Ascending aorta (tissue), 2 donors: Measurements from ENCODE around the gene EIPR1. TPM values are rescaled to one million over a fixed set of nuclear protein-coding genes. Genes with fewer than 3 reads are reported as not detected.

Experiments
- DNase-seq, 2 donors: peaks; one replicate each; pipeline ENCODE4 v3.0.0-alpha.2; 2019; ENCODE audit warnings: low spot score in 2 of 2
- H3K27ac ChIP-seq, 2 donors: fragments of 200-600 bp; sonication (generic); one replicate each; pipeline ENCODE4 v1.5.1; 2016 to 2017; ENCODE audit warnings: mild to moderate bottlenecking in 1 of 2
- H3K27me3 ChIP-seq: fragments of 200-600 bp; sonication (generic); one replicate; pipeline ENCODE4 v1.5.1; 2017
- H3K36me3 ChIP-seq, 2 donors: fragments of 200-600 bp; sonication (generic); one replicate each; pipeline ENCODE4 v1.5.1; 2016
- H3K4me1 ChIP-seq, 2 donors: fragments of 200-600 bp; sonication (generic); one replicate each; pipeline ENCODE4 v1.5.1; 2016 to 2017; ENCODE audit warnings: mild to moderate bottlenecking in 1 of 2
- H3K4me3 ChIP-seq, 2 donors: fragments of 200-600 bp; sonication (generic); one replicate each; pipeline ENCODE4 v1.5.1; 2016 to 2017; ENCODE audit warnings: mild to moderate bottlenecking in 1 of 2
- H3K9me3 ChIP-seq, 2 donors: fragments of 200-600 bp; sonication (generic); one replicate each; pipeline ENCODE4 v1.5.1; 2016
- intact Hi-C: fragments of 100-400 bp; cut with DNase I; formaldehyde crosslinking; loops from one replicate; pipeline ENCODE4 v1.15.1; 2023
- total RNA-seq: library from RNA; depleted of rRNA; stranded (reverse); fragments of >200 nt; gene quantifications from one replicate; pipeline ENCODE4 v1.1.0, GENCODE V29; 2016
- TF ChIP-seq, protein P1 (sequence below), 3 experiments: fragments of 200-600 bp in 2 of 3; fragments of 450-650 bp in 1 of 3; sonication (generic) in 2 of 3; IDR thresholded peaks; one replicate each; pipeline ENCODE4 v1.5.1; 2016 to 2019; ENCODE audit warnings: antibody characterized with exemption in 3 of 3, mild to moderate bottlenecking in 1 of 3, moderate library complexity in 1 of 3

EIPR1 gene
- total RNA-seq, 1 donor from 2014 or later = 14.5 TPM

GRCh38 chr2:3162442-3163077 lies 215.1 kb downstream of the EIPR1 start:
- no peak overlapping the region for H3K27ac ChIP-seq
- H3K27me3 ChIP-seq = no peaks in the 10 kb centered on the region
- DNase-seq = no peak
- H3K36me3 ChIP-seq = peaks cover 2 to 4% of the 10 kb centered on the region in 2 donors
- intact Hi-C loops = no loop called here
- TF ChIP-seq, protein P1, sequence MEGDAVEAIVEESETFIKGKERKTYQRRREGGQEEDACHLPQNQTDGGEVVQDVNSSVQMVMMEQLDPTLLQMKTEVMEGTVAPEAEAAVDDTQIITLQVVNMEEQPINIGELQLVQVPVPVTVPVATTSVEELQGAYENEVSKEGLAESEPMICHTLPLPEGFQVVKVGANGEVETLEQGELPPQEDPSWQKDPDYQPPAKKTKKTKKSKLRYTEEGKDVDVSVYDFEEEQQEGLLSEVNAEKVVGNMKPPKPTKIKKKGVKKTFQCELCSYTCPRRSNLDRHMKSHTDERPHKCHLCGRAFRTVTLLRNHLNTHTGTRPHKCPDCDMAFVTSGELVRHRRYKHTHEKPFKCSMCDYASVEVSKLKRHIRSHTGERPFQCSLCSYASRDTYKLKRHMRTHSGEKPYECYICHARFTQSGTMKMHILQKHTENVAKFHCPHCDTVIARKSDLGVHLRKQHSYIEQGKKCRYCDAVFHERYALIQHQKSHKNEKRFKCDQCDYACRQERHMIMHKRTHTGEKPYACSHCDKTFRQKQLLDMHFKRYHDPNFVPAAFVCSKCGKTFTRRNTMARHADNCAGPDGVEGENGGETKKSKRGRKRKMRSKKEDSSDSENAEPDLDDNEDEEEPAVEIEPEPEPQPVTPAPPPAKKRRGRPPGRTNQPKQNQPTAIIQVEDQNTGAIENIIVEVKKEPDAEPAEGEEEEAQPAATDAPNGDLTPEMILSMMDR (IDR thresholded peaks at IDR 0.05) = no peak
- no peaks in the 10 kb centered on the region for H3K4me1 ChIP-seq
- H3K4me3 ChIP-seq = no peak overlapping the region
- H3K9me3 ChIP-seq = peaks cover 0 to 16% of the 10 kb centered on the region in 2 donors

DNA sequence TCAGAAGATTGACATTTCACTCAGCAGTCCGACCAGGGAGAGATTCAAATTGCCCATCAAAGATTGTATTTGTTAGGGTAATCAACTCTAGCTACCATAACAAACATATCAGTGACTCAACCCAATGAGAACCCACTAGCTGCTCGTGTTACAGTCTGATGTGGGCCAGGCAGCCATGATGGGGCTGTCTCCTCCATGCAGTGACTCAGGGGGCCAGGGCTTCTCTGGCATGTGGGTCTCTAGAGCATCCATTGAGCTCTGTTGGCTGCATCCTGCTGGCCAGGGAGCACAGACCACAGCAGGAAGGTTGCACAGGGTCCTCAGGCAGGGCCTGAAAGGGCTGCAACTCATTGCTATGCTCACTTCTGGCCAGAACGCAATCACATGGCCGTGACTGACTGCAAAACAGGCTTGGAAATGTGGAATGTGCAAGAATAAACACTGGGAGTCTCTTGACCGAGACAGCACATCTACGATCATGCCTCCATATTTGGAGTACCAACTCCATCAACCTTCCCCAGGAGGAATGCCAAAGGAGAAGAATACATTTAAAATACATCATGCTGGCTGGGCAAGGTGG lies 216.8 kb downstream of the EIPR1 start:
- intact Hi-C loops = no loop called here
- Histone ChIP-seq H3K4me3 (no peak overlapping the region), H3K27ac (no peak overlapping the region), H3K27me3 (no peaks in the 10 kb centered on the region), H3K36me3 (peaks cover 2 to 4% of the 10 kb centered on the region in 2 donors), H3K4me1 (no peaks in the 10 kb centered on the region), H3K9me3 (peaks cover 0 to 16% of the 10 kb centered on the region in 2 donors)
- no peak for DNase-seq
- TF ChIP-seq, protein P1 (IDR thresholded peaks at IDR 0.05) = no peak

DNA sequence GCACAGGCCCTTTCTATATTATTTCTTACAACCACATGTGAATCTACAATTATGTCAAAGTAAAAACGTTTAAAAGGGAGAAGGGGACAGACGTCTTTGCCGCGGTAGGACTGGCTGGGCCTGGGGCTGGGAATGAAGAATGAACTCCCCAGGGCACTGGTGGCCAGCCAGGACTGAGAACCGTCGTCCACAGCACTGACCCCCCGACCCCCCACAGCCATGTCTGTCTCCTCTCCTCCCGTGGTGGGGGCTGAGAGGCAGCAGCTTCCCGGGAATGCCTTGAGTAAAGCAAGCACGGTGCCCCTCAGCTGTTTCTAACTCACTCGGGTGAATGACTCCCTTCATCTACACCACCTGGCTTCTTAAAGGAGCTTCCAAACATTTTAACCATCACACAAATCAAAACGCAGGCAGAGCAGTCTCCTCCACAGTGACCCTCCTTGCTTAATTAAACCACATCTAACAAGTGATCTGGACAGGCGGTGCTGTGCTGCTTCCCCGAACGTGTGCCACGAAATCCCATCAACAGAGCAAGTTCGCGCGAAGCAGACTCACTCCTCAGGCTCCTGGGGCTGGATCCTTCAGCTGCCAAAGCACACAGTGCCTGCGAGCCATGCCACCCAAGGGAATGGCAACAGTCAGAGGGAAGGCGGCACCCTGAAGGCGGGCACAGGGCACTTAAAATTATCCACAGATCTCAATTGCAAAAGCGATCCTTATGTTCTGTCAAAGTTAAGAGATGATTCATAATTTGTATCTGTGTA lies 217.7 kb downstream of the EIPR1 start:
- TF ChIP-seq, protein P1 (IDR thresholded peaks at IDR 0.05) = no peak
- H3K27ac ChIP-seq = no peak overlapping the region
- intact Hi-C loops = no loop called here
- H3K4me1 ChIP-seq = no peaks in the 10 kb centered on the region
- DNase-seq = no peak
- peaks cover 2 to 4% of the 10 kb centered on the region in 2 donors for H3K36me3 ChIP-seq
- H3K4me3 ChIP-seq = no peak overlapping the region
- no peaks in the 10 kb centered on the region for H3K27me3 ChIP-seq
- peaks cover 0 to 16% of the 10 kb centered on the region in 2 donors for H3K9me3 ChIP-seq

DNA sequence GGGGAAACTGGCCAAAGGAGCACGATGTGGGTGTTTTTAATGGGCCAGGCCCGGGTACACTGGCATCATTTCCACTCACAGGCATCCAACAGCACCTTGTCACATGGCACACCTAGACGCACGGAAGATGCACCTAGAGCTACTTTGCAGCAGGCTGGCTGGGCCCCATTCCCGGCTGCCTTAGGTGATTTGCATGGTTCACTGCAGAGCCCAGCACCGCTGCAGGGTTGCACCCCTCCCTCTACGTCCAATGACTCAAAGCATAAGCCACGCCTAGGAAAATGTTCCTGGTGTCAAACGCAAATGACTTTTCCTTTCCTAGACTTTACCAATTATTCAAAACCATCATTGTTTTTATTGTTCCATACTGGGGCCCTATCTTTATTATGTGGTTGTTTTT lies 222.9 kb downstream of the EIPR1 start:
- Histone ChIP-seq H3K36me3 (no peaks in the 10 kb centered on the region), H3K9me3 (no peaks in the 10 kb centered on the region), H3K4me3 (no peak overlapping the region), H3K4me1 (no peaks in the 10 kb centered on the region), H3K27me3 (no peaks in the 10 kb centered on the region), H3K27ac (no peak overlapping the region)
- TF ChIP-seq, protein P1 (IDR thresholded peaks at IDR 0.05) = no peak
- intact Hi-C loops = no loop called here
- DNase-seq = no peak

GRCh38 chr2:3154146-3154545 lies 223.5 kb downstream of the EIPR1 start:
- Histone ChIP-seq H3K4me1 (no peaks in the 10 kb centered on the region), H3K36me3 (no peaks in the 10 kb centered on the region), H3K9me3 (no peaks in the 10 kb centered on the region), H3K27ac (no peak overlapping the region), H3K4me3 (no peak overlapping the region), H3K27me3 (no peaks in the 10 kb centered on the region)
- DNase-seq = no peak
- TF ChIP-seq, protein P1 (IDR thresholded peaks at IDR 0.05) = no peak
- intact Hi-C loops = no loop called here
